ENCODE results near the gene TTLL11. TPM values are rescaled to one million over a fixed set of nuclear protein-coding genes. Genes with fewer than 3 reads are reported as not detected.

Gene TTLL11
- total and polyA plus RNA-seq, 2 experiments from 2014 or later, result 5.5 to 7.6 TPM

DNA sequence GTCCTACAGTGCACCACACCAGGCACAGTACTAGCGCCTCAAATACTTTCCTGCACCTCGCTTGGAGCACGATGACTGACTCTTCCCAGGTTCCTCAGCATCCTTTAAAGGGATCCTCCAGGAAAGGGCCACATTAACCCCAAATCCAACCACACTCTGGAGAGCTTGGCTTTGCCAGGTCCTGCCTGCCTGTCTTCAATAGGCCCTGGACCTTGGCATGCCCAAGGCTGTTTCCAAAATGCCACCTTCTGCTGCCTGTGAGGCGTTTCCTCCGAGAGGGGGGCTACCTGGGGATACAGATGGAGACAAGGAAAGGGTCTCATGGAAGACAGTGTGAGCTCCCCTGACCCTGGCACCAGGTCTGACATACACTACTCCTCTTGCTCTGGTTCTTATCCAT, 271.8 kb downstream of the TTLL11 start:
- H3K27me3 ChIP-seq, result no peaks in the 10 kb centered on the region
- H3K9me2 ChIP-seq (replicated peaks; ENCODE audit: insufficient read depth), result no peaks in the 10 kb centered on the region
- TF ChIP-seq EZH2 (IDR thresholded peaks at IDR 0.05; ENCODE audit: borderline replicate concordance) (no peak), EZH2phosphoT487 (IDR thresholded peaks at IDR 0.05; ENCODE audit: low read depth, severe bottlenecking, unreplicated experiment) (no peak), CTCF (IDR thresholded peaks at IDR 0.05; ENCODE audit: poor library complexity) (no peak)
- 93% methylated on average over 5 of the region's 5 CpGs for WGBS (ENCODE audit: low lambda C conversion rate, missing lambda C conversion rate)
- no peak overlapping the region for H3K27ac ChIP-seq
- H3K4me2 ChIP-seq, result no peak overlapping the region
- H3K4me1 ChIP-seq (ENCODE audit: insufficient read depth), result peaks cover 15% of the 10 kb centered on the region
- no peak overlapping the region for H3K4me3 ChIP-seq
- H2AFZ ChIP-seq, result no peak overlapping the region
- no peaks in the 10 kb centered on the region for H4K20me1 ChIP-seq (ENCODE audit: insufficient read depth, poor library complexity, severe bottlenecking)
- no peaks in the 10 kb centered on the region for H3K79me2 ChIP-seq
- no peaks in the 10 kb centered on the region for H3K36me3 ChIP-seq (replicated peaks; ENCODE audit: insufficient read depth, low read depth)
- no peak for DNase-seq (ENCODE audit: low spot score)
- H3K9me3 ChIP-seq (ENCODE audit: low read depth), result no peaks in the 10 kb centered on the region

GRCh38 chr9:121820286-121821005, 272.7 kb downstream of the TTLL11 start:
- WGBS (ENCODE audit: low lambda C conversion rate, missing lambda C conversion rate), result 96% methylated on average over 11 of the region's 11 CpGs
- peaks cover 15% of the 10 kb centered on the region for H3K4me1 ChIP-seq (ENCODE audit: insufficient read depth)
- H3K4me3 ChIP-seq, result no peak overlapping the region
- no peaks in the 10 kb centered on the region for H3K79me2 ChIP-seq
- H3K27me3 ChIP-seq, result no peaks in the 10 kb centered on the region
- H3K27ac ChIP-seq, result no peak overlapping the region
- no peaks in the 10 kb centered on the region for H3K36me3 ChIP-seq (replicated peaks; ENCODE audit: insufficient read depth, low read depth)
- H4K20me1 ChIP-seq (ENCODE audit: insufficient read depth, poor library complexity, severe bottlenecking), result no peaks in the 10 kb centered on the region
- H3K9me3 ChIP-seq (ENCODE audit: low read depth), result no peaks in the 10 kb centered on the region
- H3K9me2 ChIP-seq (replicated peaks; ENCODE audit: insufficient read depth), result no peaks in the 10 kb centered on the region
- no peak overlapping the region for H2AFZ ChIP-seq
- DNase-seq (ENCODE audit: low spot score), result no peak
- TF ChIP-seq EZH2 (IDR thresholded peaks at IDR 0.05; ENCODE audit: borderline replicate concordance), result no peak
- no peak for TF ChIP-seq EZH2phosphoT487 (IDR thresholded peaks at IDR 0.05; ENCODE audit: low read depth, severe bottlenecking, unreplicated experiment)
- no peak for TF ChIP-seq CTCF (IDR thresholded peaks at IDR 0.05; ENCODE audit: poor library complexity)
- H3K4me2 ChIP-seq, result peak overlapping the region; percentile 74

DNA sequence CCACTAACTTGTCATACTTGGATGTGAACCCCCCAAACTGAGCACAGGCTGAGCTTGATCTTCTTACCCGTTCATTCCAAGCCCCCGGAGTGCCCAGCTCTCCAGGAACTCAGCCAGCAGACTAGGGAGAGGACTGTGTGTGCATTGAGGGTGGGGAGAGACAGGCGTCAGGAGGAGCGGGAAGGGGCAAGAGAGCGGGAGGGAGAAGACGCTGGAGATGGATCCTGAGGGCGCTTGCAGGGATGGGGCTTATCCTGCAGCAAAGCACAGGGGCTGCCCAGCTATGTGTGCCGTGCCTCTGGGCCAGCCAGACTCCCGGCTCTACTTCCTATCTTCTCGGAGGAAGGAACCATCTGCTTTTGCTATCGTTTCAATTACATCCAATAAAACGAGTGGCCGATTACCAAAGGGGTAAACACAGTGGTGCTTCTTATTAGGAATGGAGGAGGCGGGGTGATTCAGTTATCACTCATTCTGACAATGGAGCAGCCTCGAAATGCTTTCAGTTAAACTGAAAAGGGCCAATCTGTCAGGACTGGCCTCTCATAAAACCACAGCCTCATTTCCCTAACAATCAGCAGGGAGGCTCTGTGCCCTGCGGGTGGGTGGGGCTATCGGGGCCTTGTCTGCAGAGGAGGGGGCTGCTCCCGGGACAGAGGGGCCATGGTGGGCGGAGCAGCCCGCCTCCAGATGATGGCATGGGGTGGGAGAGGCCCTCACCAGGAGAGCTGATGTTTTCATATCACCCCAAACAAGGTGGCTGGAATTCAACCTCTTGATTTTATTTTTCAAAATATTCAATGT, 273.5 kb downstream of the TTLL11 start:
- Histone ChIP-seq H3K79me2 (no peaks in the 10 kb centered on the region), H3K4me1 (ENCODE audit: insufficient read depth) (peaks cover 12% of the 10 kb centered on the region), H3K4me2 (peak overlapping the region; percentile 74), H3K27ac (peak overlapping the region; percentile 14), H3K27me3 (no peaks in the 10 kb centered on the region), H3K9me2 (replicated peaks; ENCODE audit: insufficient read depth) (no peaks in the 10 kb centered on the region), H2AFZ (no peak overlapping the region), H3K9me3 (ENCODE audit: low read depth) (no peaks in the 10 kb centered on the region), H4K20me1 (ENCODE audit: insufficient read depth, poor library complexity, severe bottlenecking) (no peaks in the 10 kb centered on the region), H3K4me3 (no peak overlapping the region), H3K36me3 (replicated peaks; ENCODE audit: insufficient read depth, low read depth) (no peaks in the 10 kb centered on the region)
- TF ChIP-seq EZH2 (IDR thresholded peaks at IDR 0.05; ENCODE audit: borderline replicate concordance) (no peak), EZH2phosphoT487 (IDR thresholded peaks at IDR 0.05; ENCODE audit: low read depth, severe bottlenecking, unreplicated experiment) (no peak), CTCF (IDR thresholded peaks at IDR 0.05; ENCODE audit: poor library complexity) (no peak)
- 24% methylated on average over 20 of the region's 20 CpGs for WGBS (ENCODE audit: low lambda C conversion rate, missing lambda C conversion rate)
- DNase-seq (ENCODE audit: low spot score), result no peak

All from hepatocyte (in vitro differentiated cells).